ENCODE measurements around the gene GMPPA.

The GMPPA gene

DNA sequence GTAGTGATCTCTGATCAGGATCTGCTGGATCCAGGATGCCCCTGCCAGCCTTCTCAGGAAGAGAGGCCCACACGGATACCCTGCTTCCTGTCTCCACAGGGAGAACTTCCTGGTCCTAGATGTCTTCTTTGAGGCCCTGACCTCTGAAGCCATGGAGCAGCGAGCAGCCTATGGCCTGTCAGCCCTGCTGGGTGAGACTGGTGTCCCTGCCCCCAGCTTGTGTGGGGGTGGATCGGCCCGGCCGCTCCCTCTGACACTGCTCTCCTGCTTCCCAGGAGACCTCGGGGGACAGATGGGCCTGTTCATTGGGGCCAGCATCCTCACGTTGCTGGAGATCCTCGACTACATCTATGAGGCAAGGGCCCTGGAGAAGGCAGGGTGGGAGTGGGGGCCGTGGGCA lies 38.3 kb downstream of the GMPPA start:
- no peak for TF ChIP-seq GATA2 (IDR thresholded peaks at IDR 0.05; ENCODE audit: low read depth, low read length)
- no peak for TF ChIP-seq GATA3 (IDR thresholded peaks at IDR 0.05; ENCODE audit: low read depth, low read length)

DNA sequence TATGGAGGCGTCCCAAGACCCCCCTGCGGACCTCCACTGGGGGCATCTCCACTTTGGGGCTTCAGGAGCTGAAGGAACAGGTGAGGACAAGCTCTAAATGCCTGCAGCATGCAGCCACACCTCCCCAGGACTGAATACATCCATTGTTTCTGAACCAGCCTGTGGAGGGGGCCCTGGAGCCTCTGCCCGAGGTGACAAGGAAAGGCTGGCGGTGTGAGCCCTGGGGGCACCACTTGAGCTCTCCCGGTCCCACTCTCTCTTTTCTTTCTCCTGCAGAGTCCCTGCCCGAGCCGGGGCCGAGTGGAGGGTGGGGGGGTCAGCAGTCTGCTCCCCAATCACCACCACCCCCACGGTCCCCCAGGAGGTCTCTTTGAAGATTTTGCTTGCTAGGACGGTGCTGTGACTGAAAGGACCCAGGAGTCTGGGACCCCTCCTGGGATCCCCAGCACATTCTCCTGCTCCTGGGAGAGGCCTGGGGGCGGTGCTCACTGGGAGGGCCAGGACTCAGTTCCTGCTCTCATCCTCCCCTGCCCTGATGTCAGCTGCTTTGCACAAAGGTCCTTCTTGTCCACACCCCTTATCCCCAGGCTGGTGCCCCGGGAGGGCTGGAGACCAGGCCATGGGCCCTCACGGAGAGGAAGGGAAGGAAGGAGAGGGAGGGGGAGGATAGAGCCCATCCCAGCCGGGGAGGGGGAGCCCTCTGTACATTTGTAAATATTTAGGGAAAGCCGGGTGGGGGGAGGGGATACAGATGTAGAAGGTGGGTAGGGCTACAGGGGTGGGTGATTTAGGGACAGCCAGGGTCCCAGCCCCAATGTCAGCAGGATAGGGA lies 39.2 kb downstream of the GMPPA start:
- TF ChIP-seq GATA3 (IDR thresholded peaks at IDR 0.05; ENCODE audit: low read depth, low read length): no peak

DNA sequence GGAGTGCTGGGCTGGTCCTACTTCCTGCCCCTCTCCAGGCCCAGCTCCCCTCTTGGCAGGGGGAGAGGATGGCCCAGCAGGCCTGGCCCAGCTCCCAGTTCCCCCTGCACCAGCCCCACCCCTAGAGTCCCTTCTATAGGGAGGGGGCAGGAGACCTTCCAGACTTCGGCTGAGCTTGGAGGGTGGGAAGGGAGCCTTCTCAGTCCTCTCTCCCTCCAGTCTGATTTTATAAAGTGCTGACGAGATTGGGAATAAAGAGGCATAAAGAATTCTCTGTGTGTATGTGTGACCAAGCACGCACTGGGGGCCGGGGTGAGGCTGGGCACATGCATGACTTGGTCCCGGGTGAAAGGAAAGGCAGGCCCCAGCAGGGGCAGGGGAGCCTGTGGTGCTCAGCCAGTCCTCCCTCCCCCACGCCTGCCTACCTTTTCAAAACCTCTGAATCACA lies 39.8 kb downstream of the GMPPA start:
- no peak for TF ChIP-seq GATA3 (IDR thresholded peaks at IDR 0.05; ENCODE audit: low read depth, low read length)
- no peak for TF ChIP-seq GATA2 (IDR thresholded peaks at IDR 0.05; ENCODE audit: low read depth, low read length)

- TF ChIP-seq GATA3 (IDR thresholded peaks at IDR 0.05; ENCODE audit: low read depth, low read length) (no peak), GATA2 (IDR thresholded peaks at IDR 0.05; ENCODE audit: low read depth, low read length) (no peak)
Observed at GRCh38 chr2:219538956-219539788, 40.5 kb downstream of the GMPPA start.

DNA sequence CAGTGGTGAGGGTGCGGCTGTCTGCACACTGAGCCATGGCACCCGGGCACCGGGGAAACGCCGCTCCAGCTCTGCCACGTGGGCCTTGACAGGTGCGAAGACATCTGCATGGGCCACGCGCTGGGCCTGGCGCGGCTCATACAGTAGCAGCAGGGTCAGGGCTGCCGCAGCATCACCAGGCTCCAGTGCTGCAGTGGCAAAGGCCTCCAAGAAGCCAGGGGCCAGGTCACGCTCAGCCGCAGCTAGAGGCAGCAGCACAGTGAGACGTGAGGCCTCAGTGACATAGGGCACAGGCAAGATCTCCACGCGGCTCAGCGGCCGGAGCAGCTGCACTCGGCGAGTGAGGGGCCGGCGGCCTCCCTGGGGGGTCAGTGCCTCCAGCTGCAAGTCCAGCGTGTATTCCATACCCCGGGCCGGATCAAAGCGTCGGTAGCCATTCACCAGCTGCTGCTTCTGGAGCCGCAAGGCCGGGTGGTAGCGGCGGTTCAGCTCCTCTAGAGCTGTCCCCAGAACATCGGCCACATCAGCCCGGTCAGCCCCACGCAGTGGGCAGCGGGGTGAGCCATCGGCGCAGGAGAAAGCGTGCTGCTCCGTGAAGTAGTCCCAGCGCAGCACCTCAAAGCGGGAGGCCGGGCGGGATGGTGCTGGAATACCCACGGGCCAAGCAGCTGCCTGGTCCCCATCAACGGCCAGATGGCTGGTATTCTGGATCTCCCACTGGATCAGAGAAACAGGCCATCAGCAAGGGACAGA lies 41.4 kb downstream of the GMPPA start:
- TF ChIP-seq GATA3 (IDR thresholded peaks at IDR 0.05; ENCODE audit: low read depth, low read length) (no peak), GATA2 (IDR thresholded peaks at IDR 0.05; ENCODE audit: low read depth, low read length) (no peak)

DNA sequence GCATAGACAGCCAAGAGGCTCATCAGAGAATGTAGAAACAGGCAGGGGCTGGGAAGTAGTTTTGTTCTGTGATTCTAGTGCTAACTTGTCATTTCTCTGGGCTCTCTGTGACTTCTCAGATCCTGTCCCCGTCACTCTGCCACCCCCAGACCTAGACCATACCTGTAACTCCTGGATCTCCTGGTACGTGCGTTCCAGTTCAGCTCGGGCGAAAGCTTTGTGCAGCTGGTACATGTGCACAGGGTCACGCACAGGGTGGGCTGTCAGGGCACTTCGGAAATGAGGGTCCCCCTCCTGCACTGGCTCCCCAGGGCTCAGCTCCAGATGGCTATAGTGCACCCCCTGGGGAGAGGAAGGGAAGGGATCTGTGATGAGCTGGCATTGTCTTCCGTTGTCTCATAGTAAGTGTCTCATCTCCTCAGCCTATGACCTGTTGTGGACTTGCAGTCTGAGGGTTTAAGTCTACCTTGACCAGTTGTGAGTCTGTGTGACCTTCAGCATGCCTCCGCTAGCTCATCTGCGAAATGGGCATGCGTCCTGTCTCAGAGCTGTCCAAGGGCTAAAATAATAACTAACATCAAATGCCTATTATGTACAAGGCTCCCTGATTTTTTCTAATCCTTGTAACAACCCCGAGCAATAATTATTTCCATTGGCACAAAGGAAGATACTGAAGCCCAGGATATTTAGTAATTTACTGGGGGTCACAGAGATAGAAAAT lies 42.3 kb downstream of the GMPPA start:
- no peak for TF ChIP-seq GATA2 (IDR thresholded peaks at IDR 0.05; ENCODE audit: low read depth, low read length)
- no peak for TF ChIP-seq GATA3 (IDR thresholded peaks at IDR 0.05; ENCODE audit: low read depth, low read length)

GRCh38 chr2:219541611-219542180 lies 43.0 kb downstream of the GMPPA start:
- TF ChIP-seq GATA2 (IDR thresholded peaks at IDR 0.05; ENCODE audit: low read depth, low read length): no peak
- no peak for TF ChIP-seq GATA3 (IDR thresholded peaks at IDR 0.05; ENCODE audit: low read depth, low read length)

DNA sequence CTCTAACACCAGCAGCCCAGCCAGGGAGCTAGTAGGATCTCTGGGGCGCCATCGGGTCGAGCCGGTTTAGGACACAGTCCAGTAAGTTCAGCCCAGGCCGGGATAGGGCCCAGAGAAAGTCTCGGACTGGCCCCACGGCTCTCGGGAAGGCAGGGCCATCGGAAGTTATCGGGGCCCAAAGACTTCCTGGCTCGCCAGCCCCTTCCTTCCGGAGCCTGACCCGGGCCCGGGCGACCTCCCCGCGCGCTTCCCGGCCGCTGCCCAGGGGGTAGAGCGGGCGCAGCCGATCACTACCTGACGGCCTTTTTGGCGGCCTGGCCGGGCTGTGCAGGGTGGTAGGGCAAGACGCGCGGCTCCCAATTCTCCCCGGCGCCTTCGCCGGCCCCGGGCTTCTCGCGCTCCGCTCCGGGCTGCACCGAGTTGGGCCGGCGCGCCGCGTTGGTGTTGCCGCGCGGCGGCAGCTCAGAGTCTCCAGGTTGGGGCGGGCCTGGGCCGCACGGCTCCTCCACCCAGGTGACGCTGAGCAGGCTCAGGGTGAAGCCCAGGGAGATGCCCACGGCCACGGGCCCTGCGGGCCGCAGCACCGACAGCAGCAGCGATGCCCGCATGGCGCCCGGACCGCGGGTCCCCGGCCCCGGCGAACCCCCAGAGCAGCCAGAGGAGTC lies 44.4 kb downstream of the GMPPA start:
- TF ChIP-seq GATA2 (IDR thresholded peaks at IDR 0.05; ENCODE audit: low read depth, low read length) (no peak), GATA3 (IDR thresholded peaks at IDR 0.05; ENCODE audit: low read depth, low read length) (no peak)

DNA sequence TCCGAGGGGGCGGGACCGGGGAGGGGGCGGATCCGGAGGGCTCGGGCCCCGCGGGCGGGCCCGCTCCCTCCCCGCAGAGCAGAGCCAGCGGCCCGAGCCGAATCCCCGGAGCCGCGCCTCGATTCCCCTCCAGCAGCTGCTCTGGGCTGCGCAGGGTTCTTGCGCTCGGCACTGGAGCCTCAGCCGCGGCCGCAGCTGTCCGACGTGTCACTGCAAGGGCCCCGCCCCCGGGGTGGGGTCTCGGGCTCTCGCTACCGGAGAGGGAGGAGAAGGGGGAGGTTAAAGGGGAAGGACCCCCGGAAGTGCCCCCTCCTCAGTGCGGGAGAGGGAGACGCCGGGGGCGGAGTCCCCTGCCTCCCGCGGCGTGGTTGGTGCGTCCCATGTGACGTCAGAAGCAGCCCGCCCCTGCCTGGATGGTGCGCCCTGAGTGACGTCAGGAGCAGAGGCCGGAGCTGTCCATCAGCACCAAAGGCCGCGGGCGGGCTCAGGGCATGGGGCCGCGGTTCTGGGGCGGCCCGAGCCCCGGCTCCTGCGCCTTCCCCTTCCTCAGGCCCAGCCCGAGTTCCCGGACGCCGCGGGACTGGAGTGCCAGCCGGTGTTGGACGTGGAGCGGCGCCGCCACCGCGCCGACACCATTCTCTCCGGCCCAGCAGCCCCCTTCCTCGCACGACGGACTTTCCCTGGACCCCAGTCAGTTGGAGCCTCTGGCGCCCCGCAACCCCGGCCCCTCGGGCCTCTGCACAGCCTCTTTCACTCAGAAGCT lies 45.1 kb downstream of the GMPPA start, which contains the start of the genes CHPF and TMEM198:
CHPF (minus strand) TSS at position 214 of the 763 bp plus-strand sequence. CDS start 271 bp downstream, outside the sequence.
TMEM198 (plus strand) TSS at position 433 of the 763 bp plus-strand sequence. CDS start 700 bp downstream, outside the sequence.
- TF ChIP-seq GATA3 (IDR thresholded peaks at IDR 0.05; ENCODE audit: low read depth, low read length) (no peak), GATA2 (IDR thresholded peaks at IDR 0.05; ENCODE audit: low read depth, low read length) (0 out of 2 replicates have a peak, but pooled peaks have one; percentile 22)

DNA sequence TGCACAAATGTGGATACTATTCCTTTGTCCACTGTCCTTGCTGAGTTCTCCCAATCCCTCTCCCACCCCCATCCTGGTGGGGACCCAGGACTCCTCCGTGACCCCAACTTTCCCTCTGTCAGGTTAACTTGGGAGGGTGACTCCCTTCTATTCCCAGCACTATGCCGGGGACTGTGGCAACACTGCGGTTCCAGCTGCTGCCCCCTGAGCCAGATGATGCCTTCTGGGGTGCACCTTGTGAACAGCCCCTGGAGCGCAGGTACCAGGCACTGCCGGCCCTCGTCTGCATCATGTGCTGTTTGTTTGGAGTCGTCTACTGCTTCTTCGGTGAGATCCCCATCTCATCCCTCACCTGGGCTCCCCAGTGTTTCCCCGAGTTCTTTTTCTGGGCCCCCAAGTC lies 45.9 kb downstream of the GMPPA start:
- no peak for TF ChIP-seq GATA3 (IDR thresholded peaks at IDR 0.05; ENCODE audit: low read depth, low read length)

DNA sequence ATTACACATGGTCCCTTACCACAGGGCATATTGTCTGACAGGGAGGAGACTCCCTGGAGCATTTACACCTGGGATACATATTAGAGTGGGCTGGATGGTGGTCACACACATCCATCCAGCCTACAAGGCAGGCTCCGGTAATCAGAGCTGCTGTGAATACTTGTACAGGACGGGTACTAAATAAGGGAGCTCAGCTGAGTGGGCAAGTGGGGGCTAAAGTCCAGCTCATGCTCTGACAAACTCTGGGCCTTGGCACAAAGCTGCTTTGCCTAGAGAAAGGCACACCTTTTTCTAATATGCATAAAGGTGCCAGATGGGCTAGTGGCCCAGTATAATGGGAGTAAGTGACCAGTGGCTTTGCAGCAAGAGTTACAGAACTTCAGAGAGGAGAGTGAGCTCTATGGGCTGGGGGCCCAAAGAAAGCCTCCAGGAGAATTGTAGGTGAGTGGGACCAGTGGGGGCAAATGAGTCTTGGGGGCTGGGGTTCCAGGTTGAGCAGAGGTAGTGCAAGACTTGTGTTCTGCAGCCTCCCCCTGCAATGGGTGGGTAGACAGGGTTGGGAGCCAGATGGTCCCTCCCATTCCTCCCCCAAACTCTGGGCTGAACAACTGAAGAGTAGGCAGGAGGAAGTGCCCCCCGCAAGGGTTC lies 46.7 kb downstream of the GMPPA start:
- no peak for TF ChIP-seq GATA3 (IDR thresholded peaks at IDR 0.05; ENCODE audit: low read depth, low read length)
- TF ChIP-seq GATA2 (IDR thresholded peaks at IDR 0.05; ENCODE audit: low read depth, low read length): no peak

Measured in SH-SY5Y (cell line).